SK-N-MC (cell line): ENCODE data around the gene CFAP20DC.
"Not testable (repeated sequence)": the region's sequence is repeated elsewhere in the genome, so short reads cannot be mapped to it uniquely, and the experiment has no call there.

Experiments used
- EZH2 ChIP-seq: fragments of 200-600 bp; sonication (generic); IDR thresholded peaks from one replicate; pipeline ENCODE4 v1.6.1; 2017; ENCODE audit warnings: antibody characterized with exemption
- POLR2AphosphoS5 ChIP-seq: IDR thresholded peaks from 2 replicates; pipeline ENCODE4 v1.6.1; 2012; ENCODE audit warnings: mild to moderate bottlenecking, low read depth, low read length, borderline replicate concordance

GRCh38 chr3:59050811-59051414, 1.1 kb upstream of the CFAP20DC start:
- TF ChIP-seq POLR2AphosphoS5, EZH2: not testable (repeated sequence)
